ENCODE data around the gene SULT2A1.

Gene SULT2A1

GRCh38 chr19:47842941-47843340 is 43.2 kb downstream of the SULT2A1 start:
- no peak for DNase-seq (ENCODE audit: extremely low read depth, low read depth)
- no peak overlapping the region for H3K4me3 ChIP-seq (replicated peaks; ENCODE audit: low read depth, low read length)
- TF ChIP-seq, protein P1, sequence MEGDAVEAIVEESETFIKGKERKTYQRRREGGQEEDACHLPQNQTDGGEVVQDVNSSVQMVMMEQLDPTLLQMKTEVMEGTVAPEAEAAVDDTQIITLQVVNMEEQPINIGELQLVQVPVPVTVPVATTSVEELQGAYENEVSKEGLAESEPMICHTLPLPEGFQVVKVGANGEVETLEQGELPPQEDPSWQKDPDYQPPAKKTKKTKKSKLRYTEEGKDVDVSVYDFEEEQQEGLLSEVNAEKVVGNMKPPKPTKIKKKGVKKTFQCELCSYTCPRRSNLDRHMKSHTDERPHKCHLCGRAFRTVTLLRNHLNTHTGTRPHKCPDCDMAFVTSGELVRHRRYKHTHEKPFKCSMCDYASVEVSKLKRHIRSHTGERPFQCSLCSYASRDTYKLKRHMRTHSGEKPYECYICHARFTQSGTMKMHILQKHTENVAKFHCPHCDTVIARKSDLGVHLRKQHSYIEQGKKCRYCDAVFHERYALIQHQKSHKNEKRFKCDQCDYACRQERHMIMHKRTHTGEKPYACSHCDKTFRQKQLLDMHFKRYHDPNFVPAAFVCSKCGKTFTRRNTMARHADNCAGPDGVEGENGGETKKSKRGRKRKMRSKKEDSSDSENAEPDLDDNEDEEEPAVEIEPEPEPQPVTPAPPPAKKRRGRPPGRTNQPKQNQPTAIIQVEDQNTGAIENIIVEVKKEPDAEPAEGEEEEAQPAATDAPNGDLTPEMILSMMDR (IDR thresholded peaks at IDR 0.05; ENCODE audit: low read depth, low read length, missing control alignments) = no peak

DNA sequence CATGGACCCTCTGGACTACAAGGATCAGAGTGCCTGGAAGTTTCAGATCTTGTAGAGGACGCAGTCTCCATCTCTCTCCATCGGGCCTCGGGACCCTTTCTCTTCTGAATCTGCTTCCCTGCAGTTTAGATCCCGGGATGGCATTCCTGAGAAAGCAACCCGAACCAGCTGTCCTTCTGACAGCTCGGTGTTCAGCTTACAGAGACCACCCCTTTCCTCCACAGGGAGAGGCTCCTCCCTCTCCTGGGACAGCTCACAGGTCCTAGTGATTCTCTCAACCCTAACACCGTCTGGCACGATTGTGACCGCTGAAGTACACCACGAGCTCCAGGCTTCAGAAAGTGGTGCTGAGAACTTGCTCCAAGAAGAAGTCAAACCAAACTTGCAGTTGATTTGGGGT is 46.2 kb downstream of the SULT2A1 start:
- H3K4me3 ChIP-seq (replicated peaks; ENCODE audit: low read depth, low read length) = no peak overlapping the region
- TF ChIP-seq, protein P1 (IDR thresholded peaks at IDR 0.05; ENCODE audit: low read depth, low read length, missing control alignments) = no peak
- DNase-seq (ENCODE audit: extremely low read depth, low read depth) = no peak

DNA sequence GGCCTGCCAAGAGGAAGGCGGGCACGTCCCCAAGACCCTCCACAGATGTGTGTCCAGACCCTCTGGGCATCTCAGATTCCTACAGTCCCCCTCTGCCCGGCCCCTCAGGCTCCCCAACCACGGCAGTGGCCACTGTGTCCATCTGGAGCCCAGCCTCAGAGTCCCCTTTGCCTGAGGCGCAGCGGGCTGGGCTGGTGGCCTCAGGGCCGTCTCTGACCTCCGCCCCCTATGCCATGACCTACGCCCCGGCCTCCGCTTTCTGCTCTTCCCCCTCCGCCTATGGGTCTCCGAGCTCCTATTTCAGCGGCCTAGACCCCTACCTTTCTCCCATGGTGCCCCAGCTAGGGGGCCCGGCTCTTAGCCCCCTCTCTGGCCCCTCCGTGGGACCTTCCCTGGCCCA is 46.7 kb downstream of the SULT2A1 start:
- H3K4me3 ChIP-seq (replicated peaks; ENCODE audit: low read depth, low read length) = no peak overlapping the region
- DNase-seq (ENCODE audit: extremely low read depth, low read depth) = no peak
- TF ChIP-seq, protein P1 (IDR thresholded peaks at IDR 0.05; ENCODE audit: low read depth, low read length, missing control alignments) = no peak

GRCh38 chr19:47836038-47836437 is 50.1 kb downstream of the SULT2A1 start:
- TF ChIP-seq, protein P1 (IDR thresholded peaks at IDR 0.05; ENCODE audit: low read depth, low read length, missing control alignments) = no peak
- DNase-seq (ENCODE audit: extremely low read depth, low read depth) = no peak
- no peak overlapping the region for H3K4me3 ChIP-seq (replicated peaks; ENCODE audit: low read depth, low read length)

DNA sequence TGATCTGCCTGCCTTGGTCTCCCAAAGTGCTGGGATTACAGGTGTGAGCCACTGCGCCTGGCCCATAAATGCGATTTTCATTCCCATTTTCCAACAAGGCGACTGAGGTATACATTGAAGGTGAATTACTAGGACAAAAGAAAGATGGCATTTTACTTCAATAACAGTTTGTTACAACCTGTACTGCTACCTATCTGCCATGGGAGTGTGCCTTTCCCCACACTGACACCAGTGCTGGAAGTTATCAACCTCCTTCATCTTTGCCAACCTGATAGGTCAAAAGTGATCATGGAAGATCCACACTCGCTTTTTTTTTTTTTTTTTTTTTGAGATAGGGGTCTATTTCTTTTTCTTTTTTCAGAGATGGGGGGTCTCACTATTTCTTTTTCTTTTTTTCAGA is 53.4 kb downstream of the SULT2A1 start:
- DNase-seq (ENCODE audit: extremely low read depth, low read depth) = no peak
- TF ChIP-seq, protein P1 (IDR thresholded peaks at IDR 0.05; ENCODE audit: low read depth, low read length, missing control alignments) = no peak
- no peak overlapping the region for H3K4me3 ChIP-seq (replicated peaks; ENCODE audit: low read depth, low read length)

- H3K4me3 ChIP-seq (replicated peaks; ENCODE audit: low read depth, low read length) = no peak overlapping the region
- no peak for DNase-seq (ENCODE audit: extremely low read depth, low read depth)
- TF ChIP-seq, protein P1 (IDR thresholded peaks at IDR 0.05; ENCODE audit: low read depth, low read length, missing control alignments) = no peak
Measured at GRCh38 chr19:47826800-47827199, 59.3 kb downstream of the SULT2A1 start.

DNA sequence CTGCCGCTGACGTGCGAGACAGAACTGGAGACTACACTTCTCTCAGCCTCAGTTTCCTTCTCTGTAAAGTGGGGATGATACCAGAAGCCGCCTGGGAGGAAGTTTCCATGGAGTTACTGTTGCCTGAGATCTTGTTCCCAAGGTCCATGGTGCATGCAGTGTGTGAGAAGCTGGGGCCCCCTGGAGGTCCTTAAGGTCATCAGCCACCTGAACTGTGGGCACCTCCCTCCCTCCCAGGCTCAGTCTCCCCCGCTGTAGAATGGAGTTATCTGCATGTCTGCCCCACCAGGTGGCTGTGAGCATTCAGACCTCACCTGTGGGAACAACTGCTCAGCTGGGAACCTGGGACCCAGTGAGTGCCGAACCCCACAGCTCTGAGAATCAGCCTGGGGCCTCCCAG is 61.7 kb downstream of the SULT2A1 start:
- no peak for DNase-seq (ENCODE audit: extremely low read depth, low read depth)
- H3K4me3 ChIP-seq (replicated peaks; ENCODE audit: low read depth, low read length) = no peak overlapping the region
- TF ChIP-seq, protein P1 (IDR thresholded peaks at IDR 0.05; ENCODE audit: low read depth, low read length, missing control alignments) = no peak
